Measurements from ENCODE around the gene TOP1.

DNA sequence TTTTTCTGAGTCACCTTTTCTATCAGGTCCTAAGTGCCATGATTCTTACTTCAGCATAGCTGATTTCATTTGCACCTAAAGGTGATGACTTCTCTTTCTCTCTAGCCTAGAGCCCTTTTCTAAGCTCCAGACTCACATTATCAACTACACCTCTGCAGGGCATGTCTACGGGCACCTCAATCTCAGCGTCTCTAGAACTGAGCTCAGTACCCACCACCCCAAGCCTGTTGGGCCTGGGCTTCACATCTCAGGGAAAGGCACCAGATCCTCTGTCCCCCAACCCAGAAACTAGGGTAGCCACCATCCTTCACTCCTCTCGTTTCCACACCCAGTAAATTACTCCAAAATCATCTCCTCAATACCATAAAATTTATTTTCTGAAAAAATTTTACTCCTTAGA, 98.1 kb downstream of the TOP1 start:
- TF ChIP-seq, protein P1, sequence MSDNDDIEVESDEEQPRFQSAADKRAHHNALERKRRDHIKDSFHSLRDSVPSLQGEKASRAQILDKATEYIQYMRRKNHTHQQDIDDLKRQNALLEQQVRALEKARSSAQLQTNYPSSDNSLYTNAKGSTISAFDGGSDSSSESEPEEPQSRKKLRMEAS (IDR thresholded peaks at IDR 0.05) = no peak
- TF ChIP-seq MAFK (IDR thresholded peaks at IDR 0.05; ENCODE audit: partially characterized antibody) (no peak), MYC (IDR thresholded peaks at IDR 0.05; ENCODE audit: borderline replicate concordance, low read length) (no peak), JUN (IDR thresholded peaks at IDR 0.05) (no peak), RCOR1 (IDR thresholded peaks at IDR 0.05; ENCODE audit: low read depth, low read length) (no peak), NFE2L2 (conservative IDR thresholded peaks at IDR 0.05; ENCODE audit: low read length) (no peak), TP53 (CRISPR knock-in tag; IDR thresholded peaks at IDR 0.05) (no peak)
- TF ChIP-seq, protein P2, sequence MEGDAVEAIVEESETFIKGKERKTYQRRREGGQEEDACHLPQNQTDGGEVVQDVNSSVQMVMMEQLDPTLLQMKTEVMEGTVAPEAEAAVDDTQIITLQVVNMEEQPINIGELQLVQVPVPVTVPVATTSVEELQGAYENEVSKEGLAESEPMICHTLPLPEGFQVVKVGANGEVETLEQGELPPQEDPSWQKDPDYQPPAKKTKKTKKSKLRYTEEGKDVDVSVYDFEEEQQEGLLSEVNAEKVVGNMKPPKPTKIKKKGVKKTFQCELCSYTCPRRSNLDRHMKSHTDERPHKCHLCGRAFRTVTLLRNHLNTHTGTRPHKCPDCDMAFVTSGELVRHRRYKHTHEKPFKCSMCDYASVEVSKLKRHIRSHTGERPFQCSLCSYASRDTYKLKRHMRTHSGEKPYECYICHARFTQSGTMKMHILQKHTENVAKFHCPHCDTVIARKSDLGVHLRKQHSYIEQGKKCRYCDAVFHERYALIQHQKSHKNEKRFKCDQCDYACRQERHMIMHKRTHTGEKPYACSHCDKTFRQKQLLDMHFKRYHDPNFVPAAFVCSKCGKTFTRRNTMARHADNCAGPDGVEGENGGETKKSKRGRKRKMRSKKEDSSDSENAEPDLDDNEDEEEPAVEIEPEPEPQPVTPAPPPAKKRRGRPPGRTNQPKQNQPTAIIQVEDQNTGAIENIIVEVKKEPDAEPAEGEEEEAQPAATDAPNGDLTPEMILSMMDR (IDR thresholded peaks at IDR 0.05) = no peak
- TF ChIP-seq, protein P3, sequence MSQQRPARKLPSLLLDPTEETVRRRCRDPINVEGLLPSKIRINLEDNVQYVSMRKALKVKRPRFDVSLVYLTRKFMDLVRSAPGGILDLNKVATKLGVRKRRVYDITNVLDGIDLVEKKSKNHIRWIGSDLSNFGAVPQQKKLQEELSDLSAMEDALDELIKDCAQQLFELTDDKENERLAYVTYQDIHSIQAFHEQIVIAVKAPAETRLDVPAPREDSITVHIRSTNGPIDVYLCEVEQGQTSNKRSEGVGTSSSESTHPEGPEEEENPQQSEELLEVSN (IDR thresholded peaks at IDR 0.05; ENCODE audit: borderline replicate concordance, low read depth) = no peak

Measured in A549 (cell line).